GM21367 (cell line): ENCODE results near the gene EPHA5.

Source experiments
- ATAC-seq: cut with Tn5 transposase; IDR thresholded peaks from one replicate; pipeline ENCODE4 v1.9.1; 2021; ENCODE audit not compliant: unreplicated experiment

EPHA5 gene

DNA sequence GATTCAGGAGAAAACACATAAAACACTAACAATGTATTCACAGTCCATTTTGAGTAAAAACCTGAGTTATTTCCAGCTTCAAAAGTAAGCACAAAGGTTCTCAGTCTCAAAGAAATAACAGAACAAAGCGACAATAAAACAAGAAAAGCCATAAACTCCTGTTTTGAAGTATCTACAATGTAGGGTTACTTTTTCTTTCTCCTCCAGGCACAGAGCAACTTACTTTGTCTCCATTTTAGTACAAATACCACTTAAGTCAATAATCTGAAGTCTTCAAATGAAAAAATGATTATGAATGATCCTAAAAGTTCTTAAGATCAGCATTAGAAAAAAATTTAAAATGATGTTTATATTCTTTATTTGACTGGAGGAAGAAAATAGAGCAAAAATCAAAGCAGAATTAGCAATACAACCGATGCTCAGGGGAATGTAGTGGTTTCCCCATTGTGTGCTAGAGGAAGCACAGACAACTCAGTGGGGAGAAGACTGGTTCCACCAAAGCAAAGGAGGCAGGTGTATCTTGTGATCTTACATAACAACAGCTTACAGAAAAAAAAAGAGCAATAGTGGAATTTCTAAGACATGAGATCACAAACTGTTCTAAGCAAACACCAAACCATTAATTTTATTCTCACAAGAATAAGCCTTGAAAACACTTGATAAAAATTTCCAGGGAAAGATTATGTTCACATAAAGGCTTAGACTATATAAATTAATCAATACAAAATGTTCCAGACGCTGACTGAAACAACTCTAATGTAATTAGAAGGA is 35.1 kb downstream of the EPHA5 start:
- no peak for ATAC-seq

- no peak for ATAC-seq
Measured at GRCh38 chr4:65624651-65625050, 45.6 kb downstream of the EPHA5 start.

DNA sequence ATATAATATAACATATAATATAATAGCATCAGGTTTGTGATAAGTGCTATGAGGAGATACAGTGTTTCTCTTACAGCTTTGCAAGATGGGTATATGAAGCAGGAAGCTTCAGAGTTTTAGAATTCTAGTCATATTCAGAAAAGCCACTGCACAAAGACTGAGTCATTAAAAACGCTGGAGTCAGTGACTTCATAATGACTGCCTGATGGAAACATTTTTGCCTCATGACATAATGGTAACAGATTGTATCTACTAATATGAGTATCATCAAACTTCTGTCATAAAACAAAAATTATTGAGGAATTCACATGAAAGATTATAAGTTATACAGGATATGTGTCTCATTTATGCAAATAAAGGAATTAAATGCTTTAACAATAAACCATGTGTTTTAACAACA is 46.8 kb downstream of the EPHA5 start:
- no peak for ATAC-seq

- no peak for ATAC-seq
Measured at GRCh38 chr4:65617416-65617815, 52.9 kb downstream of the EPHA5 start.

- no peak for ATAC-seq
Measured at GRCh38 chr4:65604515-65604914, 65.8 kb downstream of the EPHA5 start.

- no peak for ATAC-seq
Measured at GRCh38 chr4:65600656-65601055, 69.6 kb downstream of the EPHA5 start.

DNA sequence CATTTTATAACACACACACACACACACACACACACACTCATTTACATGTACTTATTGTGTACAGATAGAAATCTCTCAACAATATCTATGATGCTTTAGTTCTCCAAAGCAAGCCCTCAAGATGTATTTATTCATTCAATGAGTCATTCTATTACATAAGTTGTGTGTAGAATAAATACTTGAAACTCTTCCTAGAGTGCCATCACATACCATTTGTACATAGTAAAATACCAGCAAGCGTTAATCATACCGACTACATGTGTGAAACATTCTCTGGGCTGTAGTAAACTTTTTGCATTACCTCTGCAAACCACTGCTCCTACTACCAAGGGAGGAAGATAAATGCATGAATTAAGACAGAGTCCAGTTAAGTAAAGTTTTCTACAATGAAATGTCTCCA is 70.9 kb downstream of the EPHA5 start:
- no peak for ATAC-seq

DNA sequence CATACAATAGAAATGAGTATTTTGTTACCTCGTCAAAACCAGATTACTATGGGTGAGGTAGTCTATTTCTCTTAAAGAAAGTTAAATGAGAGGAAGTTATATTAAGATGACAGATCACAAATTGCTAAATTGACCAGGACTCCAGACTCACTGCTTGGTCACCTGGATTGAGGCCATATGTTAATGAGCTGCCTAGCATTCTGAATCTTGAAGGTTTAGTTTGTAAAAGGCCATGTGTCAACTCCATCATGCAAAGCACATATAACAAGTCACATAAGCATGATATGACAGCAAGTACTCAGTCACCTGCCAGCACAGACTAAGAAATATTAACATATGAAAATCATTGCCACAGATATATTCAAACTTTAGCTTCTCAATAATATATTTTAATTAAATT is 72.6 kb downstream of the EPHA5 start:
- no peak for ATAC-seq

DNA sequence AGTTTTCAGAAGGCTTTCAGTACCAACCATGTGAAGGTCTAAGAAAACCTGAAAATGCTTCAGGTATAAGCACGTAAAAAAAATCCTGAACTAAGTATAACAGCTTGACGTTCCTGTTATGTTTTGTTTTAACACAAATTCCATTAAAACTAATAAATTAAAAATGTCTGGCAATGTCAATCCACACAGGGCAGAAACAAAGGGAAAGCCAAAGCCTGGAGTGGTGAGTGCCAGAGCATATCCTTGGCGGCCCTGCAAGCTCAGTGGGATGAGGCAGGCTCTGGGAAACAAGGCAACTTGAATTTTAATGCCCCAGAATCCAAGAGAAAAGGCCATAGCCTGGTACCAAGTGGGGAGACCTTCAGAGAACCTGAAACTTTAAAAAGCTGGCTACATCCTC is 78.2 kb downstream of the EPHA5 start:
- ATAC-seq: no peak

DNA sequence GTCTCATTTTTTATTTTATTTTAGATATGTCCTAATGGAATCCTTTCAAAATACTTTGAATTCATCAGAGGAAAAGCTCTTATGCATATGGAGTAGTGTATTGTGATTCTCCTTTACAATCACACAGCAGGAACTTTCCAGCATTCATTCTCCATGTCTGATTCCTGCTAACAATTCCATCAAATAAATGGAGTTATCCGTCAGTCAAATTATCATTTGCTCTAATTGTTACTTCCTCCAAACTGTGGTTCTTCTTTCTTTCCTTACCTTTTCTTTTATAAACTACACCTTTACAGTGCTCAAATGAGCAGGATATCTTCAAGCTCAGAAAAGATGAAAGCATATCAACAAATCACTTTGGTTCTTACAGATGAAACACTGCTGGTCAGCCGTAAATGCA is 80.4 kb downstream of the EPHA5 start:
- no peak for ATAC-seq

DNA sequence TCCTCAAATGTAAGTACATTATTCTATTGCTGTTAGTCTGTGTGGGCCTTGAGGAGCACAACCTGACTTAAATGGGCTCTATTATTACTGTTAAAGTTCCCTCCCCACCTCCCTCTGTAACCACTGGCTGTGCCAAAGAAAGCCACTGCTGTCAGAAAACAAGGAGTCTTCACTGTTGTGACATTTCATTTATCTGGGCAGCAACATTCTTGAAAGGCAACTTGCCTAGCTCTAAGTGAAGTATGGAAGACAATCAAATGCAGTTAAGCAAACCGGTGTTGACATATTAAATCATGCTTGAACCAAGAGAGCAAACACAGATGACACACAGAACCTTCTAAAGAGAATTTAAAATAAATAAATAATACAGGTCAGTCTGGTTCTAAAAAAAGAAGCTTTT is 81.0 kb downstream of the EPHA5 start:
- ATAC-seq: no peak

DNA sequence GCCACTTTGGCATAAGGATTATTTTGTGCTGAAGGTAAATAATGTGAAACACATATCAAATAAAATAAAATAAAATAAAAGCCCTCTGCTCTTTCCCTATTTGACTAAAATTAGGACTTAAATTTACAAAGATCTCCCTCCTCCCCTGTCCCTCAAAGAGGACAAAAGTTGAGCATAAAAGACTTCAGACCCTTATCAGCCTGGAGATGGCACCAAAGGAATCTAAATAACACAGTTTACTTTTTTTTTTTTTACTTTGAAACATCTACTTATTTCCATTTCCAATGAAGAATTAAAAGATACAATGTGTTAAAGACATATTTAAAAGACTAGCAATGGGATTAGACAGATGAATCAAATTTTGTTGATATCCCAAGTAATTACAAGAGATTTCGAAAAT is 89.7 kb downstream of the EPHA5 start:
- ATAC-seq: no peak

- ATAC-seq: no peak
Measured at GRCh38 chr4:65566473-65566872, 103.8 kb downstream of the EPHA5 start.

DNA sequence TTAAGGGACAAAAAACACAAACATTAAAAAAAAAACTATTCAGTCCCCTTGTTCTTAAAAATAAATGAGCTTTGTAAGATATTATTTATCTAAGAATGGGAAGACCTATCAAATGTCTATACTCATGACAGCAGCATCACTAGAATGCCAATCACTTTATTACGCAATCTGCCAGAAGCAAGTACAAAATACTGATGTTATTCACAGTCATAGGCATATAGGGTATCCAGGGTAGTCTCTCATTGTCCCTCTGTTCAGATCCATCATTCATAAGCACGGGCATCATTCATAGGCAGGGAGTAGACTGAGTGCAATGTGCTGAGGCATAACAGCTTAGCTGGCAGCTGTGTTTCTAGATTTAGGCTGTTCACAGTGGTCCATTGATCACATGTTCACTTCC is 109.1 kb downstream of the EPHA5 start:
- ATAC-seq: no peak

- ATAC-seq: no peak
Measured at GRCh38 chr4:65559270-65559669, 111.0 kb downstream of the EPHA5 start.

- no peak for ATAC-seq
Measured at GRCh38 chr4:65552057-65552456, 118.2 kb downstream of the EPHA5 start.

GRCh38 chr4:65550500-65550899 is 119.8 kb downstream of the EPHA5 start:
- ATAC-seq: no peak

GRCh38 chr4:65546882-65547416 is 123.3 kb downstream of the EPHA5 start:
- no peak for ATAC-seq

DNA sequence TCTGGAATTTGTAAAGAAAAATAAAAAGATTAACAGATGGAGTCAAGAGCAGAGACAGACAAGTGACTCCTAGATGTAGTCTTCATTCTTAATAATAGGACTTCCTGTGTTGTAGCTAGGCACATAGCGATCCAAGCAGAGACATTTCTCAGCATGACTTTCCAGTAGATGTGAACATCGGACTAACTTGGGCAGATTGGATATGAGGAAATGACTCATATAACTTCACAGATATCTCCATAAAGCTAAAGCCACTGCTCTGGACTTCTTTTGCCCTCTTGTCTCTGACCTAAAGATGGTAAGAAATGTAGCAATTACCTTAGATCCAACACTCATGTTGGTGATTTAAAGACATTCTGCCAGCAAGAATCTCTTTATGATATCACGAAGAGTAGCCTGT is 131.7 kb downstream of the EPHA5 start:
- ATAC-seq: no peak

- no peak for ATAC-seq
Measured at GRCh38 chr4:65535113-65535512, 135.2 kb downstream of the EPHA5 start.

- ATAC-seq: no peak
Measured at GRCh38 chr4:65521666-65522065, 148.6 kb downstream of the EPHA5 start.

DNA sequence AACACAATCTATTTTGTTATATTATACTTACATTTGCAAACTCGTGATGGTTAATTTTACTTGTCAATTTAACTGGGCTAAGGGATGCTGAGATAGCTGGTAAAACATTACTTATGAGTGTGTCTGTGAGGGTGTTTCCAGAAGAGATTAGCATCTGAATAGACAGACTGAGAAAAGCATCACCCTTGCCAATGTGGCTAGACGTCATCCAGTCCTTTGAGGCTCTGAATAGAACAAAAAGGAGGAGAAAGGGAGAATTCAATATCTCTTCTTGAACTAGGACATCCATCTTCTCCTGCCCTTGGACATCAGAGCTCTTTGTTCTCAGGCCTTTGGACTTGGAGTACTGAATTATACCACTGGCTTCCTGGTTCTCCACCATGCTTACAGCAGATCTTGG is 154.6 kb downstream of the EPHA5 start:
- ATAC-seq: no peak

DNA sequence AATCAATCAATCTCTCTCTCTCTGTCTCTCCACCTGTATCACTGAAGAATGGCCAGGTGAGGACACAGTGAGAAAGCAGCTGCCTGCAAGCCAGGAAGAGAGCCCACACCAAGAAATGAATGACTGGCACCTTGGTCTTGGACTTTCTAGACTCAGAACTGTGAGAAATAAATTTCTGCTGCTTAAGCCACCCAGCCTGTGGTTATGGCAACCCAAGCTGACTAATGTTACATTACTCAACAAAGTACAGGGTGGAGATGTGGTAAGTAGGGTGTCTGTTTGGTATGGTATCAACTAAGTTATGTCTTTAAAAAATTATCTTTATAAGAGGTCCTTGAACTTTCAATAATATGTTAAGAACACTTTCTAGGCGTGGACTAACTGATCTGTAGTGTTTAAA is 159.3 kb downstream of the EPHA5 start:
- no peak for ATAC-seq
